ENCODE measurements around the gene POU3F3. TPM values are rescaled to one million over a fixed set of nuclear protein-coding genes. Genes with fewer than 3 reads are reported as not detected.

Gene POU3F3
- total RNA-seq, 1 donor from 2014 or later: not detected

DNA sequence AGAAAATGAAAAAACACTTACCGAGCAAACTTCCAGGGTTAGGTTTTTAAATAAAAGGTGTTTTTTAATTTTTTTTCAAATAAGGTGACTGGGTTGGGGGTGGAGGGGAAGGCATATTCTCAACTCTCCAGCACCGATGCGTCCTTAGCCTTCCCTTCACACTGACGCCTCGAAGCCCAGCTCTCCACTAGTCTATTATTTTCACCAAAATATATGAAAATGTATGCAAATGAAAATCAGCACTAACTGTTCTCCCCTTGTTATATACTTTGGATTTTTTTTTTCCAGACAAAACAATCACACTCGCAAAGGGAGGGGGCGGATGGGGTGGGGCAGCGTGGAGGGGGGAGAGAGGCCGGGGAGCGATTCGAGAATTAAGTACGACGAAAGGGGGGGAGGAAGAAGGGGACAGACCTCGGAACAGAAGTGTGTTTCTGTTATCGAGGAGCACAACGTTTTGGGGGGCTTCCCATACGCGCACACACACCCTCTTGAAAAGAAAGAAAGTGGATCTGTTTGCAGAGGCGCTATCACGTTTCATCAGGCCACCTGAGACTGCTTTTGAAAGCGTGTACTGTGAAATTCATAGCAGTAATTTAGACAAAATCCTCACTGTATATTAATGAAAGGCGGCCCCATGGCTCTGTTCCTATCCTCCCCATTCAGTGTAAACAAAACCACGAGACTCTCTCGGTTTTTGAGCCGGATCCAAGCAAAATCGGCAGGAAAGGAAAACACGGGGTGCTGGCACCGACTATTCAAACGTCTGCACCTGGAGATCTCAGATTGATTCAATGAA lies 2.4 kb upstream of the POU3F3 start:
- Histone ChIP-seq H3K27me3 (ENCODE audit: low read depth) (peaks cover 87% of the 10 kb centered on the region), H3K27ac (no peak overlapping the region), H3K36me3 (no peaks in the 10 kb centered on the region), H3K4me1 (peaks cover 35% of the 10 kb centered on the region), H3K4me3 (peak overlapping the region; percentile 47), H3K9me3 (no peaks in the 10 kb centered on the region)
- DNase-seq: no peak
- no peak for ATAC-seq
- TF ChIP-seq, protein P1, sequence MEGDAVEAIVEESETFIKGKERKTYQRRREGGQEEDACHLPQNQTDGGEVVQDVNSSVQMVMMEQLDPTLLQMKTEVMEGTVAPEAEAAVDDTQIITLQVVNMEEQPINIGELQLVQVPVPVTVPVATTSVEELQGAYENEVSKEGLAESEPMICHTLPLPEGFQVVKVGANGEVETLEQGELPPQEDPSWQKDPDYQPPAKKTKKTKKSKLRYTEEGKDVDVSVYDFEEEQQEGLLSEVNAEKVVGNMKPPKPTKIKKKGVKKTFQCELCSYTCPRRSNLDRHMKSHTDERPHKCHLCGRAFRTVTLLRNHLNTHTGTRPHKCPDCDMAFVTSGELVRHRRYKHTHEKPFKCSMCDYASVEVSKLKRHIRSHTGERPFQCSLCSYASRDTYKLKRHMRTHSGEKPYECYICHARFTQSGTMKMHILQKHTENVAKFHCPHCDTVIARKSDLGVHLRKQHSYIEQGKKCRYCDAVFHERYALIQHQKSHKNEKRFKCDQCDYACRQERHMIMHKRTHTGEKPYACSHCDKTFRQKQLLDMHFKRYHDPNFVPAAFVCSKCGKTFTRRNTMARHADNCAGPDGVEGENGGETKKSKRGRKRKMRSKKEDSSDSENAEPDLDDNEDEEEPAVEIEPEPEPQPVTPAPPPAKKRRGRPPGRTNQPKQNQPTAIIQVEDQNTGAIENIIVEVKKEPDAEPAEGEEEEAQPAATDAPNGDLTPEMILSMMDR (IDR thresholded peaks at IDR 0.05): no peak
- intact Hi-C loops (cut with DNase I): no loop called here

- peaks cover 85% of the 10 kb centered on the region for H3K27me3 ChIP-seq (ENCODE audit: low read depth)
- H3K9me3 ChIP-seq: no peaks in the 10 kb centered on the region
- no peak for DNase-seq
- TF ChIP-seq, protein P1 (IDR thresholded peaks at IDR 0.05): no peak
- H3K4me1 ChIP-seq: peaks cover 40% of the 10 kb centered on the region
- peak overlapping the region; percentile 47 for H3K4me3 ChIP-seq
- no peaks in the 10 kb centered on the region for H3K36me3 ChIP-seq
- intact Hi-C loops (cut with DNase I): no loop called here
- no peak overlapping the region for H3K27ac ChIP-seq
- peak; percentile 22 to 51 for ATAC-seq
Observed at GRCh38 chr2:104852090-104852666, 1.7 kb upstream of the POU3F3 start.

- H3K4me1 ChIP-seq: peaks cover 47% of the 10 kb centered on the region
- DNase-seq (no peak), ATAC-seq (no peak)
- H3K27me3 ChIP-seq (ENCODE audit: low read depth): peaks cover 88% of the 10 kb centered on the region
- no peaks in the 10 kb centered on the region for H3K36me3 ChIP-seq
- intact Hi-C loops (cut with DNase I): no loop called here
- no peak overlapping the region for H3K27ac ChIP-seq
- no peak overlapping the region for H3K4me3 ChIP-seq
- TF ChIP-seq, protein P1 (IDR thresholded peaks at IDR 0.05): no peak
- H3K9me3 ChIP-seq: no peaks in the 10 kb centered on the region
Observed at GRCh38 chr2:104854498-104855220, 744 bp downstream of the POU3F3 start.

GRCh38 chr2:104855221-104856085 lies 1.5 kb downstream of the POU3F3 start:
- Histone ChIP-seq H3K27me3 (ENCODE audit: low read depth) (peaks cover 88% of the 10 kb centered on the region), H3K4me1 (peaks cover 47% of the 10 kb centered on the region)
- intact Hi-C loops (cut with DNase I): no loop called here

More at GRCh38 chr2:104855221-104856085, 1.5 kb downstream of the POU3F3 start:
- TF ChIP-seq, protein P1 (IDR thresholded peaks at IDR 0.05): no peak
- no peaks in the 10 kb centered on the region for H3K36me3 ChIP-seq
- DNase-seq (no peak), ATAC-seq (no peak)
- H3K27ac ChIP-seq: no peak overlapping the region
- no peaks in the 10 kb centered on the region for H3K9me3 ChIP-seq
- H3K4me3 ChIP-seq: no peak overlapping the region
